Hepatocyte (in vitro differentiated cells): ENCODE results near the gene DOCK3. TPM values are rescaled to one million over a fixed set of nuclear protein-coding genes. Genes with fewer than 3 reads are reported as not detected.

ENCODE experiments used
- DNase-seq: peaks from one replicate; pipeline ENCODE4 v3.0.0-alpha.2; 2016; ENCODE audit warnings: low spot score
- H2AFZ ChIP-seq: fragments of 200-600 bp; sonication (generic); 2 replicates; pipeline ENCODE4 v1.6.0; 2016; ENCODE audit warnings: antibody characterized with exemption, mild to moderate bottlenecking
- H3K27ac ChIP-seq: fragments of 200-600 bp; sonication (generic); 2 replicates; pipeline ENCODE4 v1.5.1; 2016; ENCODE audit warnings: mild to moderate bottlenecking
- H3K27me3 ChIP-seq: fragments of 200-600 bp; sonication (generic); 2 replicates; pipeline ENCODE4 v1.6.1; 2016
- H3K36me3 ChIP-seq: fragments of 200-600 bp; sonication (generic); replicated peaks from 2 replicates; pipeline ENCODE4 v1.5.1; 2016; ENCODE audit warnings: low read depth; ENCODE audit not compliant: insufficient read depth
- H3K4me1 ChIP-seq: fragments of 200-600 bp; sonication (generic); 2 replicates; pipeline ENCODE4 v1.5.1; 2016; ENCODE audit warnings: mild to moderate bottlenecking, moderate library complexity; ENCODE audit not compliant: insufficient read depth
- H3K4me2 ChIP-seq: fragments of 200-600 bp; sonication (generic); 2 replicates; pipeline ENCODE4 v1.6.0; 2016
- H3K4me3 ChIP-seq: fragments of 200-600 bp; sonication (generic); 2 replicates; pipeline ENCODE4 v1.5.1; 2016; ENCODE audit warnings: mild to moderate bottlenecking
- H3K79me2 ChIP-seq: fragments of 200-600 bp; sonication (generic); 2 replicates; pipeline ENCODE4 v1.6.0; 2017; ENCODE audit warnings: mild to moderate bottlenecking
- H3K9me2 ChIP-seq: fragments of 200-600 bp; sonication (generic); replicated peaks from 2 replicates; pipeline ENCODE4 v1.6.0; 2017; ENCODE audit warnings: mild to moderate bottlenecking; ENCODE audit not compliant: insufficient read depth
- H3K9me3 ChIP-seq: fragments of 200-600 bp; sonication (generic); 2 replicates; pipeline ENCODE4 v1.5.1; 2016; ENCODE audit warnings: low read depth, mild to moderate bottlenecking
- H4K20me1 ChIP-seq: fragments of 200-600 bp; sonication (generic); 2 replicates; pipeline ENCODE4 v1.6.0; 2016; ENCODE audit warnings: mild to moderate bottlenecking; ENCODE audit not compliant: insufficient read depth, poor library complexity, severe bottlenecking
- EZH2 ChIP-seq: fragments of 200-600 bp; sonication (generic); IDR thresholded peaks from 2 replicates; pipeline ENCODE4 v1.6.1; 2016; ENCODE audit warnings: antibody characterized with exemption, mild to moderate bottlenecking, borderline replicate concordance
- EZH2phosphoT487 ChIP-seq: fragments of 200-600 bp; sonication (generic); IDR thresholded peaks from one replicate; pipeline ENCODE4 v1.6.1; 2018; ENCODE audit warnings: antibody characterized with exemption, mild to moderate bottlenecking, low read depth, moderate library complexity; ENCODE audit not compliant: unreplicated experiment, severe bottlenecking
- WGBS: methylation state at CpG from one replicate; pipeline ENCODE4 v1.1.6; 2016; ENCODE audit warnings: low lambda C conversion rate; ENCODE audit errors: missing lambda C conversion rate; 5-methylcytosine and 5-hydroxymethylcytosine counted together
- polyA plus RNA-seq: library from polyadenylated mRNA; unstranded; fragments of >200 nt; fragmentation: Nextera tagmentation; extraction: Ambion mirVana; gene quantifications from 2 replicates; pipeline ENCODE4 v1.2.1, GENCODE V29; 2016
- total RNA-seq: library from RNA; depleted of rRNA; stranded (reverse); fragments of >200 nt; gene quantifications from 2 replicates; pipeline ENCODE4 v1.2.3, GENCODE V29; 2014
- TF ChIP-seq, protein P1 (sequence below): fragments of 200-600 bp; sonication (generic); IDR thresholded peaks from 2 replicates; pipeline ENCODE4 v1.5.1; 2016; ENCODE audit warnings: antibody characterized with exemption, mild to moderate bottlenecking; ENCODE audit not compliant: poor library complexity

DOCK3 gene
- total and polyA plus RNA-seq, 2 experiments from 2014 or later = 0.77 to 1.6 TPM

DNA sequence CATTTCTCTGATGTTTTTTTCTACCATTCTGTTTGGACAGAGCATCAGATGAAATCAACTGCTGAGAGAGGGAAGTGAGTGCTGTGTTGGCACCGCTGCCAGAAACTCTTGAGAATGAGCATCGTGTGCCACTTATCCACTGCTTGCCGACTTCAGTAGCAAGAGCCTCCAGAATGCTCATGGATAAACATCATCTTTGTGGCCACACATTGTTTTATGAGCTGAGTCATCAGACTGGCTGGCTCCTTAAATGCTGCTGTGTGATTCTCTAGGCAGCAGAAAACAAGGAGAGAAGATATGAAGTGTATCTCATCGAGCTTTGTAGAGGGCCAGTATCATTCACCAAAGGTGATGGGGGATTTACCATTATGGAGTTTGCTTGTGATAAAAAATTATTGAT lies 3.4 kb upstream of the DOCK3 start:
- 35% methylated on average over 4 of the region's 4 CpGs for WGBS
- H4K20me1 ChIP-seq = no peaks in the 10 kb centered on the region

DNA sequence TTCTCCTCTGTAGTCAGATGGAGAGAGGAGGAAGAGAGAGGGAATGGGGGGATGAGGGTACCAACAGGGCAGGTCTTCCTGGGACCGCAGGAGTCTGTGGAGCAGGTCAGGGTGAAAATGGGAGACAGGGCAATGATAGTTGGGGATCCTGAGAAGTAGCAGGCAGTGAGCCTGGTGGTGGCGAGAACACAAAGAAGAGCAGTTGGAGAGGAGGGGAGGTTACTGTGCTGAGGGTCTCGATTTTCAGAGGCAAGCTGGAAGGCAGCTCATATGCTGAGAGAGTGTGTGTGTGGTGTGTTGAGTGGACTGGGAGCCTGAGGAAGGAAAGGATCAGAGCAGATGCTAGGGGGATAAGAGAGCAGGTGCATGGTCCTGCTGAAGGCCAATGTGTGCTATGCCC lies 2.1 kb upstream of the DOCK3 start:
- Histone ChIP-seq H3K79me2 (no peaks in the 10 kb centered on the region), H2AFZ (no peak overlapping the region), H3K4me2 (no peak overlapping the region), H3K27me3 (peaks cover 77% of the 10 kb centered on the region), H3K9me2 (no peaks in the 10 kb centered on the region), H3K4me3 (no peak overlapping the region), H3K9me3 (no peaks in the 10 kb centered on the region), H4K20me1 (no peaks in the 10 kb centered on the region), H3K4me1 (no peaks in the 10 kb centered on the region), H3K27ac (no peak overlapping the region), H3K36me3 (no peaks in the 10 kb centered on the region)
- TF ChIP-seq, protein P1, sequence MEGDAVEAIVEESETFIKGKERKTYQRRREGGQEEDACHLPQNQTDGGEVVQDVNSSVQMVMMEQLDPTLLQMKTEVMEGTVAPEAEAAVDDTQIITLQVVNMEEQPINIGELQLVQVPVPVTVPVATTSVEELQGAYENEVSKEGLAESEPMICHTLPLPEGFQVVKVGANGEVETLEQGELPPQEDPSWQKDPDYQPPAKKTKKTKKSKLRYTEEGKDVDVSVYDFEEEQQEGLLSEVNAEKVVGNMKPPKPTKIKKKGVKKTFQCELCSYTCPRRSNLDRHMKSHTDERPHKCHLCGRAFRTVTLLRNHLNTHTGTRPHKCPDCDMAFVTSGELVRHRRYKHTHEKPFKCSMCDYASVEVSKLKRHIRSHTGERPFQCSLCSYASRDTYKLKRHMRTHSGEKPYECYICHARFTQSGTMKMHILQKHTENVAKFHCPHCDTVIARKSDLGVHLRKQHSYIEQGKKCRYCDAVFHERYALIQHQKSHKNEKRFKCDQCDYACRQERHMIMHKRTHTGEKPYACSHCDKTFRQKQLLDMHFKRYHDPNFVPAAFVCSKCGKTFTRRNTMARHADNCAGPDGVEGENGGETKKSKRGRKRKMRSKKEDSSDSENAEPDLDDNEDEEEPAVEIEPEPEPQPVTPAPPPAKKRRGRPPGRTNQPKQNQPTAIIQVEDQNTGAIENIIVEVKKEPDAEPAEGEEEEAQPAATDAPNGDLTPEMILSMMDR = no peak
- 94% methylated on average over 3 of the region's 3 CpGs for WGBS
- no peak for DNase-seq

More for the DNA sequence above, 3.4 kb upstream of the DOCK3 start:
- Histone ChIP-seq H3K4me2 (no peak overlapping the region), H3K9me2 (no peaks in the 10 kb centered on the region), H3K27ac (no peak overlapping the region), H3K79me2 (no peaks in the 10 kb centered on the region), H3K36me3 (no peaks in the 10 kb centered on the region), H3K4me3 (no peak overlapping the region), H3K27me3 (peaks cover 74% of the 10 kb centered on the region), H2AFZ (no peak overlapping the region), H3K4me1 (no peaks in the 10 kb centered on the region), H3K9me3 (no peaks in the 10 kb centered on the region)
- no peak for TF ChIP-seq EZH2
- TF ChIP-seq, protein P1 = no peak
- TF ChIP-seq EZH2phosphoT487 = no peak
- DNase-seq = peak; percentile 46

DNA sequence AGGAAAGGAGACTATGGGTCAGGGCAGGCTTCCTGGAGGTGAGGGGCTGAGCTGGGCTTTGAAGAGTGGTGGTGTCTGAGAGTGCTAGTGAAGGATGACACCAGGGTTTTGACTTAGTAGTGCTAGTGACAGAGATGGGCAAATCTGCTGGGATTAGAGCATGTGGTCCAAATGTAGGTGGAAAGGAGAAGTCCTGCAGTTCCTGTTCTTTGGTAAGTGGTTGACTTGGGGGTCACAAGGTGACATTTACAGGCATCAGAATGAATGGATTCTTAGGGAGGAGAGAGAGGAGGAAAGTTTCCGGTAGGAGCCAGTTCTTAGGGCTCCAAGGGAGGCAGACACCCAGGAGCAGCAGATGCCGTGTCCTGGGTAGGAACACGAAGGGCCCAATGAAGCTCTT lies 796 bp upstream of the DOCK3 start:
- H3K4me2 ChIP-seq = peak overlapping the region; percentile 94
- H3K36me3 ChIP-seq = no peaks in the 10 kb centered on the region
- no peaks in the 10 kb centered on the region for H3K4me1 ChIP-seq
- WGBS = 28% methylated on average over 3 of the region's 3 CpGs
- H3K9me3 ChIP-seq = no peaks in the 10 kb centered on the region
- H2AFZ ChIP-seq = no peak overlapping the region
- H3K27me3 ChIP-seq = peaks cover 79% of the 10 kb centered on the region
- no peak for DNase-seq
- TF ChIP-seq, protein P1 = no peak
- no peak for TF ChIP-seq EZH2phosphoT487
- no peak for TF ChIP-seq EZH2
- H4K20me1 ChIP-seq = no peaks in the 10 kb centered on the region
- no peak overlapping the region for H3K4me3 ChIP-seq
- no peaks in the 10 kb centered on the region for H3K9me2 ChIP-seq
- H3K79me2 ChIP-seq = no peaks in the 10 kb centered on the region
- H3K27ac ChIP-seq = no peak overlapping the region
